Measurements from ENCODE around the gene NAALADL1. TPM values are rescaled to one million over a fixed set of nuclear protein-coding genes. Genes with fewer than 3 reads are reported as not detected.

Gene NAALADL1
- total and polyA plus RNA-seq, 9 of the 15 experiments (the other 6 are each of a cell fraction or from before 2014, with no cell fraction given): 0.06 to 0.72 (median 0.22) TPM; not detected in 4

- no peak for TF ChIP-seq RREB1 (CRISPR knock-in tag; IDR thresholded peaks at IDR 0.05)
- 0 out of 2 replicates have a peak, but pooled peaks have one; percentile 24 for TF ChIP-seq SP1 (CRISPR knock-in tag; IDR thresholded peaks at IDR 0.05)
- no peak for TF ChIP-seq E2F8 (IDR thresholded peaks at IDR 0.05; ENCODE audit: low read depth, partially characterized antibody)
- peak; percentile 66 for TF ChIP-seq ZNF134 (CRISPR knock-in tag; conservative IDR thresholded peaks at IDR 0.05)
- TF ChIP-seq CCAR2 (IDR thresholded peaks at IDR 0.05; ENCODE audit: low read depth, low read length): no peak
- no peak for TF ChIP-seq ZSCAN32 (CRISPR knock-in tag; IDR thresholded peaks at IDR 0.05)
- TF ChIP-seq MAX (CRISPR knock-in tag; IDR thresholded peaks at IDR 0.05): peak; percentile 39; the same call in 1 of the 2 replicates
- no peak for TF ChIP-seq TCF15 (CRISPR knock-in tag; IDR thresholded peaks at IDR 0.05)
These were observed 41.6 kb downstream of the NAALADL1 start (continued) for GRCh38 chr11:65016705-65017104.

Measured in K562 (cell line).